Neuronal stem cell (in vitro differentiated cells): ENCODE results near the gene MARK3.

ENCODE experiments used
- DNase-seq: peaks from one replicate; pipeline ENCODE4 v3.0.0-alpha.2; 2013; ENCODE audit warnings: low spot score
- H2AFZ ChIP-seq: one replicate; pipeline ENCODE4 v1.6.1; 2013; ENCODE audit warnings: mild to moderate bottlenecking, low read length, inconsistent platforms
- H2AK5ac ChIP-seq: 2 replicates; pipeline ENCODE4 v1.6.1; 2013; ENCODE audit warnings: low read depth, mild to moderate bottlenecking, inconsistent platforms, low read length, moderate library complexity, mixed read lengths
- H2BK120ac ChIP-seq: 2 replicates; pipeline ENCODE4 v1.6.1; 2013; ENCODE audit warnings: low read depth, mild to moderate bottlenecking, inconsistent platforms, low read length, moderate library complexity, mixed read lengths
- H2BK12ac ChIP-seq: one replicate; pipeline ENCODE4 v1.6.1; 2013; ENCODE audit warnings: low read length, inconsistent platforms
- H2BK15ac ChIP-seq: 2 replicates; pipeline ENCODE4 v1.6.1; 2013; ENCODE audit warnings: mild to moderate bottlenecking, low read length, inconsistent platforms, mixed read lengths
- H2BK5ac ChIP-seq: one replicate; pipeline ENCODE4 v1.6.1; 2013; ENCODE audit warnings: inconsistent platforms, mild to moderate bottlenecking, low read length, moderate library complexity
- H3K14ac ChIP-seq: one replicate; pipeline ENCODE4 v1.6.1; 2013; ENCODE audit warnings: low read length, inconsistent platforms
- H3K18ac ChIP-seq: 2 replicates; pipeline ENCODE4 v1.6.1; 2013; ENCODE audit warnings: low read length, inconsistent platforms
- H3K23ac ChIP-seq: 2 replicates; pipeline ENCODE4 v1.6.1; 2013; ENCODE audit warnings: low read depth, mild to moderate bottlenecking, mixed read lengths, low read length, inconsistent platforms; ENCODE audit not compliant: poor library complexity
- H3K27ac ChIP-seq: replicated peaks from 3 replicates; pipeline ENCODE4 v1.5.1; 2013; ENCODE audit warnings: low read length, inconsistent platforms
- H3K27me3 ChIP-seq, 3 experiments: 2 replicates each; pipeline ENCODE4 v1.6.1; 2013; ENCODE audit warnings: low read length in 3 of 3, mild to moderate bottlenecking in 2 of 3, inconsistent platforms in 1 of 3, low read depth in 1 of 3, mixed read lengths in 1 of 3, moderate library complexity in 1 of 3; ENCODE audit not compliant: control insufficient read depth in 3 of 3, insufficient read depth in 3 of 3
- H3K36me3 ChIP-seq, 2 donors: replicated peaks in 1 of 2; 2 replicates each; pipeline ENCODE4 v1.6.1; 2013; ENCODE audit warnings: low read length in 2 of 2; ENCODE audit not compliant: control insufficient read depth in 2 of 2, insufficient read depth in 2 of 2
- H3K4ac ChIP-seq: 2 replicates; pipeline ENCODE4 v1.6.1; 2013; ENCODE audit warnings: inconsistent platforms, mild to moderate bottlenecking, low read length, moderate library complexity
- H3K4me1 ChIP-seq, 2 donors: 1 replicate in 1 of 2; 2 replicates in 1 of 2; pipeline ENCODE4 v1.6.1; 2013; ENCODE audit warnings: low read length in 2 of 2, low read depth in 1 of 2; ENCODE audit not compliant: control insufficient read depth in 2 of 2, insufficient read depth in 1 of 2
- H3K4me2 ChIP-seq: one replicate; pipeline ENCODE4 v1.6.1; 2013; ENCODE audit warnings: mild to moderate bottlenecking, low read length, inconsistent platforms; ENCODE audit not compliant: insufficient read depth, poor library complexity, severe bottlenecking
- H3K4me3 ChIP-seq, 2 donors: 2 replicates each; pipeline ENCODE4 v1.5.1; 2013; ENCODE audit warnings: low read length in 2 of 2, mild to moderate bottlenecking in 2 of 2, inconsistent platforms in 1 of 2, moderate library complexity in 1 of 2
- H3K79me1 ChIP-seq: one replicate; pipeline ENCODE4 v1.6.1; 2013; ENCODE audit warnings: low read depth, mild to moderate bottlenecking, inconsistent platforms, low read length, moderate library complexity
- H3K9ac ChIP-seq: one replicate; pipeline ENCODE4 v1.6.1; 2013; ENCODE audit warnings: mild to moderate bottlenecking, low read depth, low read length, inconsistent platforms; ENCODE audit not compliant: poor library complexity
- H3K9me3 ChIP-seq, 2 donors: replicated peaks in 1 of 2; 2 replicates each; pipeline versions ENCODE3 to v1.6.1; 2013; ENCODE audit warnings: low read length in 2 of 2, mild to moderate bottlenecking in 2 of 2, inconsistent platforms in 1 of 2, low read depth in 1 of 2, mixed read lengths in 1 of 2, moderate library complexity in 1 of 2; ENCODE audit not compliant: control insufficient read depth in 2 of 2, insufficient read depth in 1 of 2
- H4K8ac ChIP-seq: one replicate; pipeline ENCODE4 v1.6.1; 2013; ENCODE audit warnings: low read depth, mild to moderate bottlenecking, inconsistent platforms, low read length, moderate library complexity
- H4K91ac ChIP-seq: one replicate; pipeline ENCODE4 v1.6.1; 2013; ENCODE audit warnings: low read length, low read depth, mild to moderate bottlenecking, inconsistent platforms; ENCODE audit not compliant: poor library complexity
- WGBS, 2 donors: extraction: QIAGEN DNeasy Blood & Tissue Kit; methylation state at CpG; one replicate each; pipeline ENCODE4 v1.1.7; 2013; ENCODE audit warnings: missing lambda C conversion rate in 2 of 2, mixed read lengths in 1 of 2; ENCODE audit not compliant: insufficient read length in 2 of 2, insufficient replicate concordance in 1 of 2; ENCODE audit errors: extremely low coverage in 2 of 2; 5-methylcytosine and 5-hydroxymethylcytosine counted together

Gene MARK3

GRCh38 chr14:103507751-103508150 lies 122.5 kb downstream of the MARK3 start:
- H3K9me3 ChIP-seq: no peaks in the 10 kb centered on the region
- no peak overlapping the region for H4K8ac ChIP-seq
- no peak overlapping the region for H2BK120ac ChIP-seq
- no peaks in the 10 kb centered on the region for H3K27me3 ChIP-seq
- H2BK5ac ChIP-seq: no peak overlapping the region
- no peak overlapping the region for H3K14ac ChIP-seq
- peaks cover 27 to 88% of the 10 kb centered on the region in 2 donors for H3K36me3 ChIP-seq
- no peak overlapping the region for H4K91ac ChIP-seq
- H3K27ac ChIP-seq: no peak overlapping the region
- H3K79me1 ChIP-seq: no peaks in the 10 kb centered on the region
- H3K4me2 ChIP-seq: no peak overlapping the region
- H3K4me1 ChIP-seq: no peaks in the 10 kb centered on the region
- DNase-seq: no peak
- no peak overlapping the region for H2AK5ac ChIP-seq
- H3K18ac ChIP-seq: no peak overlapping the region
- WGBS, 2 donors: no CpG with 5 or more reads among the region's 3 CpGs
- no peak overlapping the region for H2BK12ac ChIP-seq
- H2AFZ ChIP-seq: no peak overlapping the region
- no peak overlapping the region for H3K4ac ChIP-seq
- H3K4me3 ChIP-seq: no peak overlapping the region
- H2BK15ac ChIP-seq: no peak overlapping the region
- H3K23ac ChIP-seq: no peak overlapping the region
- no peak overlapping the region for H3K9ac ChIP-seq

DNA sequence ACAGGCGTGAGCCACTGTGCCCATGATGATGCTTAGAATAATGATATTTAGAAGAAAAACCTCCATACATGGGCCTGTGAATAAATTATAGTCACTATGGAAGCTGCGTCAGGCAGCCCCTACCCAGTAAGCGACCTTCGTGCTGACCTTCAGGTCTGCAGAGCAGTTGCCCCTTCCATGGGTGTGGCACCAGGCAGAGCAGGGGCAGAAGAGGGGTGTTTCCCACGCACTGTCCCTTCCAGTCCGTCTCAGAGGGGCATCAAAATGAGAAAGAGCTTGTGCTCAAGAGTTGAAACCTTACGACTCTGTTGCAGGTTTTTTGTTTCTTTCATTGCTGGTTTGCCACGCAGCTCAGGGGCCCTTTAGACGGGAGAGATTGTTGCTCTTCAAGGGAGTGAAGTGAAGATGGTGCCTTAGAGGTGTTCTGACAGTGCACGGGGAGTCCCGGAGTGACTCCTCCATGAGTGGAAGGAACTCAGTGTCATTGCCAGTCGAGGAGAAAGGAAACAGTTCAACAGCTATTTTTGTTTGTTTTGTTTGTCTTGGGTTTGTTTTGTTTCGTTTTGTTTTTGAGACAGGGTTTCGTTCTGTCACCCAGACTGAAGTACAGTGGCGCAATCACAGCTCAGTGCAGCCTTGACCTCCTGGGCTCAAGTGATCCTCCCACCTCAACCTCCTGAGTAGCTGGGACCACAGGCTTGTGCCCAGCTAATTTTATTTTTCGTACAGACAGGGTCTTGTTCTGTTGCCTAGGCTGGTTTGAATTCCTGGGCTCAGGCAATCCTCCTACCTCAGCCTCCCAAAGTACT lies 123.5 kb downstream of the MARK3 start:
- H3K18ac ChIP-seq: no peak overlapping the region
- WGBS, 2 donors: no CpG with 5 or more reads among the region's 16 CpGs

GRCh38 chr14:103509864-103510723 lies 124.9 kb downstream of the MARK3 start:
- Histone ChIP-seq H3K4ac (no peak overlapping the region), H3K27me3 (no peaks in the 10 kb centered on the region), H2AFZ (no peak overlapping the region), H2AK5ac (no peak overlapping the region), H3K18ac (no peak overlapping the region), H3K36me3 (peaks cover 16 to 72% of the 10 kb centered on the region in 2 donors), H3K23ac (no peak overlapping the region), H2BK15ac (no peak overlapping the region), H2BK5ac (no peak overlapping the region), H3K9ac (no peak overlapping the region), H3K14ac (no peak overlapping the region), H3K4me2 (no peak overlapping the region), H4K8ac (no peak overlapping the region), H3K4me3 (no peak overlapping the region), H2BK12ac (no peak overlapping the region), H2BK120ac (no peak overlapping the region), H3K9me3 (no peaks in the 10 kb centered on the region), H4K91ac (no peak overlapping the region), H3K27ac (no peak overlapping the region), H3K79me1 (no peaks in the 10 kb centered on the region), H3K4me1 (peaks cover 0 to 5% of the 10 kb centered on the region in 2 donors)
- no peak for DNase-seq
- no CpG with 5 or more reads among the region's 11 CpGs for WGBS, 2 donors

More for the DNA sequence above, 123.5 kb downstream of the MARK3 start:
- H2AK5ac ChIP-seq: no peak overlapping the region
- H3K4me3 ChIP-seq: no peak overlapping the region
- no peak overlapping the region for H4K8ac ChIP-seq
- H2AFZ ChIP-seq: no peak overlapping the region
- H3K4me2 ChIP-seq: no peak overlapping the region
- H3K4me1 ChIP-seq: peaks cover 0 to 5% of the 10 kb centered on the region in 2 donors
- H3K23ac ChIP-seq: no peak overlapping the region
- no peak overlapping the region for H2BK5ac ChIP-seq
- H3K9me3 ChIP-seq: no peaks in the 10 kb centered on the region
- DNase-seq: no peak
- no peak overlapping the region for H4K91ac ChIP-seq
- H3K14ac ChIP-seq: no peak overlapping the region
- H3K9ac ChIP-seq: no peak overlapping the region
- no peaks in the 10 kb centered on the region for H3K27me3 ChIP-seq
- no peak overlapping the region for H2BK120ac ChIP-seq
- no peak overlapping the region for H3K4ac ChIP-seq
- H2BK15ac ChIP-seq: no peak overlapping the region
- peaks cover 25 to 84% of the 10 kb centered on the region in 2 donors for H3K36me3 ChIP-seq
- no peak overlapping the region for H2BK12ac ChIP-seq
- no peak overlapping the region for H3K27ac ChIP-seq
- H3K79me1 ChIP-seq: no peaks in the 10 kb centered on the region
